HL-60 (cell line): ENCODE results near the gene BAG3.

ENCODE experiments used
- DNase-seq, 2 experiments: peaks; one replicate each; pipeline ENCODE4 v3.0.0-alpha.2; 2010 to 2020; ENCODE audit warnings: low read depth in 1 of 2, low spot score in 1 of 2
- H3K27ac ChIP-seq: fragments of 250-450 bp; sonication (Bioruptor Pico); replicated peaks from 2 replicates; pipeline ENCODE4 v1.5.1; 2020; ENCODE audit warnings: mild to moderate bottlenecking, moderate library complexity
- H3K27me3 ChIP-seq: fragments of 250-450 bp; sonication (Bioruptor Pico); 2 replicates; pipeline ENCODE4 v1.5.1; 2021; ENCODE audit warnings: mild to moderate bottlenecking, moderate library complexity; ENCODE audit not compliant: insufficient read depth, poor library complexity, severe bottlenecking
- H3K4me3 ChIP-seq: replicated peaks from 2 replicates; pipeline ENCODE4 v1.5.1; 2011; ENCODE audit warnings: mild to moderate bottlenecking, control low read depth, low read length; ENCODE audit not compliant: insufficient read depth
- GABPA ChIP-seq: IDR thresholded peaks from 2 replicates; pipeline ENCODE4 v1.6.1; 2012; ENCODE audit warnings: low read depth
- POLR2AphosphoS5 ChIP-seq: IDR thresholded peaks from 2 replicates; pipeline ENCODE4 v1.6.1; 2012; ENCODE audit warnings: low read depth
- SPI1 ChIP-seq: IDR thresholded peaks from 2 replicates; pipeline ENCODE4 v1.6.1; 2012; ENCODE audit warnings: low read depth, mild to moderate bottlenecking, borderline replicate concordance
- TF ChIP-seq, protein P1 (sequence below): IDR thresholded peaks from one replicate; pipeline ENCODE4 v1.5.1; 2011; ENCODE audit warnings: low read length, control low read depth, inconsistent platforms; ENCODE audit not compliant: insufficient read depth
- TF ChIP-seq, protein P2 (sequence below): IDR thresholded peaks from 2 replicates; pipeline ENCODE4 v1.6.1; 2012; ENCODE audit warnings: low read depth; ENCODE audit not compliant: insufficient replicate concordance

The BAG3 gene

DNA sequence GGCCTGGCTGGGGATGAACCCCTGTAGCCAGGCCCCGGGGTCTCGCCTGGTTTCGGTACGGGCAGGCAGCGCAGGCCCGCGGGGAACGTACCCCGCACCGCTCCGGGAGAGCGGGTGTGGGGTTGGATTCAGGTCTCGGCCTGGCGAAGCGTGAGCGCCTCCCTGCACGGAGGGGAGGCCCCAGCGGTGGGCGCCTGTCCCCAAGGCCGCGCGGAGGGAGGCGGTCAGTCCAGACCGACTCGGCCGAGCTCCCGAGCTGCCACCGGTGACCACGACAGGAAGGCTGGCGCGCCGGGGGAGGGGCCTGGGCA lies 74.3 kb downstream of the BAG3 start:
- Histone ChIP-seq H3K27ac (peak overlapping the region; percentile 94), H3K4me3 (peak overlapping the region; percentile 57), H3K27me3 (no peaks in the 10 kb centered on the region)
- TF ChIP-seq SPI1 (no peak), POLR2AphosphoS5 (peak; percentile 93), GABPA (no peak)
- TF ChIP-seq, protein P1, sequence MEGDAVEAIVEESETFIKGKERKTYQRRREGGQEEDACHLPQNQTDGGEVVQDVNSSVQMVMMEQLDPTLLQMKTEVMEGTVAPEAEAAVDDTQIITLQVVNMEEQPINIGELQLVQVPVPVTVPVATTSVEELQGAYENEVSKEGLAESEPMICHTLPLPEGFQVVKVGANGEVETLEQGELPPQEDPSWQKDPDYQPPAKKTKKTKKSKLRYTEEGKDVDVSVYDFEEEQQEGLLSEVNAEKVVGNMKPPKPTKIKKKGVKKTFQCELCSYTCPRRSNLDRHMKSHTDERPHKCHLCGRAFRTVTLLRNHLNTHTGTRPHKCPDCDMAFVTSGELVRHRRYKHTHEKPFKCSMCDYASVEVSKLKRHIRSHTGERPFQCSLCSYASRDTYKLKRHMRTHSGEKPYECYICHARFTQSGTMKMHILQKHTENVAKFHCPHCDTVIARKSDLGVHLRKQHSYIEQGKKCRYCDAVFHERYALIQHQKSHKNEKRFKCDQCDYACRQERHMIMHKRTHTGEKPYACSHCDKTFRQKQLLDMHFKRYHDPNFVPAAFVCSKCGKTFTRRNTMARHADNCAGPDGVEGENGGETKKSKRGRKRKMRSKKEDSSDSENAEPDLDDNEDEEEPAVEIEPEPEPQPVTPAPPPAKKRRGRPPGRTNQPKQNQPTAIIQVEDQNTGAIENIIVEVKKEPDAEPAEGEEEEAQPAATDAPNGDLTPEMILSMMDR: no peak
- TF ChIP-seq, protein P2, sequence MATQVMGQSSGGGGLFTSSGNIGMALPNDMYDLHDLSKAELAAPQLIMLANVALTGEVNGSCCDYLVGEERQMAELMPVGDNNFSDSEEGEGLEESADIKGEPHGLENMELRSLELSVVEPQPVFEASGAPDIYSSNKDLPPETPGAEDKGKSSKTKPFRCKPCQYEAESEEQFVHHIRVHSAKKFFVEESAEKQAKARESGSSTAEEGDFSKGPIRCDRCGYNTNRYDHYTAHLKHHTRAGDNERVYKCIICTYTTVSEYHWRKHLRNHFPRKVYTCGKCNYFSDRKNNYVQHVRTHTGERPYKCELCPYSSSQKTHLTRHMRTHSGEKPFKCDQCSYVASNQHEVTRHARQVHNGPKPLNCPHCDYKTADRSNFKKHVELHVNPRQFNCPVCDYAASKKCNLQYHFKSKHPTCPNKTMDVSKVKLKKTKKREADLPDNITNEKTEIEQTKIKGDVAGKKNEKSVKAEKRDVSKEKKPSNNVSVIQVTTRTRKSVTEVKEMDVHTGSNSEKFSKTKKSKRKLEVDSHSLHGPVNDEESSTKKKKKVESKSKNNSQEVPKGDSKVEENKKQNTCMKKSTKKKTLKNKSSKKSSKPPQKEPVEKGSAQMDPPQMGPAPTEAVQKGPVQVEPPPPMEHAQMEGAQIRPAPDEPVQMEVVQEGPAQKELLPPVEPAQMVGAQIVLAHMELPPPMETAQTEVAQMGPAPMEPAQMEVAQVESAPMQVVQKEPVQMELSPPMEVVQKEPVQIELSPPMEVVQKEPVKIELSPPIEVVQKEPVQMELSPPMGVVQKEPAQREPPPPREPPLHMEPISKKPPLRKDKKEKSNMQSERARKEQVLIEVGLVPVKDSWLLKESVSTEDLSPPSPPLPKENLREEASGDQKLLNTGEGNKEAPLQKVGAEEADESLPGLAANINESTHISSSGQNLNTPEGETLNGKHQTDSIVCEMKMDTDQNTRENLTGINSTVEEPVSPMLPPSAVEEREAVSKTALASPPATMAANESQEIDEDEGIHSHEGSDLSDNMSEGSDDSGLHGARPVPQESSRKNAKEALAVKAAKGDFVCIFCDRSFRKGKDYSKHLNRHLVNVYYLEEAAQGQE: peak; percentile 40
- DNase-seq: no peak

DNA sequence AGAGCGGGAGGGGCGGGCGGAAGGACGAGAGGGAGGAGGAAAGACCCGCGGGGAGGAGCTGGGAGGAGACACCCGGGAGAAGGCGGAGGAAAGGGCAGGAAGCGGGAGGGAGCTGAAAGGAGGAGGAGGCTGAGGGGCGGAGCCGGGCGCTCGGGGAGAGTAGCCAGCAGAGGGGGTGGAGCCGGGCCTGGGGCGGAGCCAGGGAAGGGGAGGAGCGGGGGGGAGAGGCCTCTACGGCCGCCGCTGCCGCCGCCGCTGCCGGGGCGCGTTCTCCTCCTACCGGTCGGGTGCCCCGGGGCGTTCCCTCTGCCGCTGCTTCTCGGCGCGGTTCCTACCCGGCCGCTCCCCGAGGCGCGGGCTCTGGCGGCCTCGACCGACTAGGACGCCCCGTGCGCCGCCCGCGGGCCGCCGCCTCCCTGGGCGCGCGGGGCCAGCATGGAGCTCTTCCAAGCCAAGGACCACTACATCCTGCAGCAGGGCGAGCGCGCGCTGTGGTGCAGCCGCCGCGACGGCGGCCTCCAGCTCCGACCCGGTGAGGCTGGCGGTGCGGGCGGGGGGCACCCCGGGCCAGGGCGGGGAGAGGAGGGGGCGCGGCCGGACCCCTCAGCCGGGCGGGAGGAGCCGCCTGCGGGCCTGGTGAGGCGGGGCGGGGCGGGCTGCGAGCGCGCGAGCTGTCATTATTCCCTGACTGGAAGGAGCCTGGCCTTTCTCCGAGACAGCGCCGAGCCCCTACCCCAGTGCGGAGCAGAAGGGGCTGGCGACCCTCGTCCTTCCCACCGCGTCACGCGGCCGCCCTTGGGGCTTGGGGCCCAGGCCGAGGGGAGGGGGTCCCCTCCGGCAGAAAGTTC lies 74.9 kb downstream of the BAG3 start, which contains the start of gene INPP5F:
TSS of gene INPP5F (plus strand) at position 223 of the 848 bp plus-strand sequence. CDS start at position 436, 213 bp downstream.
- Histone ChIP-seq H3K4me3 (peak within 1 kb of the TSS; percentile 76), H3K27ac (peak within 1 kb of the TSS; percentile 94), H3K27me3 (no peaks in the 10 kb centered on the region)
- peak; percentile 64; the same call in 1 of the 2 replicates for TF ChIP-seq GABPA
- TF ChIP-seq, protein P1: no peak
- peak; percentile 94 to 100 for DNase-seq

DNA sequence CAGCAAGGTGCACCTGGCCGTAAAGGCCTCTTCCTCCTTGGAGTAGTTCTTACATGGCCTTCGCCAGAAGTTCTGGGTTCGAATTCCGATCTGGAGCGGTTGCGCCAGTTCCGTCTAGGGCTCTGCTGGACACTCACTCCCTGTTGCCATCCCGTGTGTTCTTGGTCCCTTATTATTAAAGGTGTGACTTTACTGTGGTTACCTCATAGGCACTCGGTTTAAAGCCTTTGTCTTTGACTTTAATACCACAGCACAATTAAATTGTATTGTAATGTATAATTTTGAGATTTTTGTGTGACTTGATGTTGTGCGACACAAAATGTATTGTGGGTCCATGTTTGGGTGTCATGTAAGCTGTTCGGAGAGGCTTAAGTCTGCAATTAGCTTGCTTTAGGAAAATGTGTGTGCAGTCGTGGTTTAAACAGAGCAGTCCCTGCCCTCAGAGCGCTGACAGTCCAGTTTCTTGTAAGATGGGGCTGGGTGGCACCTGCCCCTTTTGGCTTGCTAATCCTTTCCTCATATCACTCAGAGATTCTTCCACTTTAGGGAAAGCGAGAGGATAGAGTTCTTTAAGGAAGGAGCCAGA lies 75.6 kb downstream of the BAG3 start:
- no peak overlapping the region for H3K27ac ChIP-seq
- no peak for TF ChIP-seq POLR2AphosphoS5
- no peak for TF ChIP-seq GABPA
- TF ChIP-seq, protein P1: no peak
- TF ChIP-seq, protein P2: no peak
- TF ChIP-seq SPI1: no peak
- H3K4me3 ChIP-seq: peak overlapping the region; percentile 76
- DNase-seq: no peak
- no peaks in the 10 kb centered on the region for H3K27me3 ChIP-seq
